SK-N-MC (cell line): ENCODE measurements around the gene LRRTM3.

Source experiments
- EZH2 ChIP-seq: fragments of 200-600 bp; sonication (generic); IDR thresholded peaks from one replicate; pipeline ENCODE4 v1.6.1; 2017; ENCODE audit warnings: antibody characterized with exemption
- FOXP2 ChIP-seq: optimal IDR thresholded peaks from 2 replicates; pipeline ENCODE3; 2011; ENCODE audit warnings: mild to moderate bottlenecking, moderate library complexity; ENCODE audit not compliant: insufficient read depth; ENCODE audit errors: extremely low read length, control extremely low read depth
- POLR2AphosphoS5 ChIP-seq: IDR thresholded peaks from 2 replicates; pipeline ENCODE4 v1.6.1; 2012; ENCODE audit warnings: mild to moderate bottlenecking, low read depth, low read length, borderline replicate concordance

DNA sequence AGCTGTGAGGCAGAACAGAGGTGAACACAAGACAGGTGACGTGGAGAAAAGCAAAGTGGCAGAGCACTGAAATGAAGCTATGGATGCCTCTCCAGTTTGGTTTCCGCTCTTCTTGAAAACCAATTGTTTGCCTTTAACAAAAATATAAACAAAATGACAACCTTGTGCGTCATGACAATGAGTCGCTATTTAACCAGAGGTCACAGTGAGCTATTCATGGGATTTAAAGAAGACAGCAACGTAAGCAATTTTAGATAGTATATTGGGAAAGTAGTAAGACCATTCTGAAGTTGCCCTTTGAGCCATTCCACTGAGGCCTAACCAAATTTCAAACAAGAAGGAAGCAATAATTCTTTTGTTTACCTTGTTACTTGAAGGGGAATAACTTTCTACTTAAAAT is 15.2 kb upstream of the LRRTM3 start:
- TF ChIP-seq POLR2AphosphoS5 (no peak), EZH2 (no peak), FOXP2 (no peak)
